Lower leg skin (tissue), 3 donors: ENCODE results near the gene TMEM196.

Experiments used
- POLR2A ChIP-seq, 2 donors: fragments of 450-650 bp; IDR thresholded peaks; one replicate each; pipeline ENCODE4 v1.6.1; 2016 to 2017; ENCODE audit warnings: antibody characterized with exemption in 2 of 2, mild to moderate bottlenecking in 1 of 2, moderate library complexity in 1 of 2
- TF ChIP-seq, protein P1 (sequence below), 3 donors: fragments of 450-650 bp; IDR thresholded peaks; one replicate each; pipeline ENCODE4 v1.5.1; 2016; ENCODE audit warnings: antibody characterized with exemption in 3 of 3, mild to moderate bottlenecking in 3 of 3, moderate library complexity in 2 of 3

DNA sequence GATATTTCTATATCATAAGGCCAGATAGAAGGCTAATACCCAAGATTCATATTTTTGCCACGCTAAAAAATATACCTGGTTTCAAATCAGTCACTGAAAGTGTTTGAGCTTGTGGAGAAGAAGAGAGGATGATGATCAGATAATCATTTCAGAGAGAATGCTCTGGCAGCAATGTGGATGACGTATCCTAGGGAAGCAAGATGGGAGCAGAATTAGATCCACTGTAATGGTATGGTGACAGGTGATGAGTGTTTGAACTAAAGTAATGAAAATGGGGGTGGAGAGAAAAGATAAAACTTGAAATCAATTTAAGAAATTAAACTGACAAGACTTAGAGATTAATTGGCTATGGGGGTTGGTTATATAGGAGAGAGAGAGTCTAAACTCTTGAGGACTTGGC lies 42.7 kb upstream of the TMEM196 start:
- TF ChIP-seq, protein P1, sequence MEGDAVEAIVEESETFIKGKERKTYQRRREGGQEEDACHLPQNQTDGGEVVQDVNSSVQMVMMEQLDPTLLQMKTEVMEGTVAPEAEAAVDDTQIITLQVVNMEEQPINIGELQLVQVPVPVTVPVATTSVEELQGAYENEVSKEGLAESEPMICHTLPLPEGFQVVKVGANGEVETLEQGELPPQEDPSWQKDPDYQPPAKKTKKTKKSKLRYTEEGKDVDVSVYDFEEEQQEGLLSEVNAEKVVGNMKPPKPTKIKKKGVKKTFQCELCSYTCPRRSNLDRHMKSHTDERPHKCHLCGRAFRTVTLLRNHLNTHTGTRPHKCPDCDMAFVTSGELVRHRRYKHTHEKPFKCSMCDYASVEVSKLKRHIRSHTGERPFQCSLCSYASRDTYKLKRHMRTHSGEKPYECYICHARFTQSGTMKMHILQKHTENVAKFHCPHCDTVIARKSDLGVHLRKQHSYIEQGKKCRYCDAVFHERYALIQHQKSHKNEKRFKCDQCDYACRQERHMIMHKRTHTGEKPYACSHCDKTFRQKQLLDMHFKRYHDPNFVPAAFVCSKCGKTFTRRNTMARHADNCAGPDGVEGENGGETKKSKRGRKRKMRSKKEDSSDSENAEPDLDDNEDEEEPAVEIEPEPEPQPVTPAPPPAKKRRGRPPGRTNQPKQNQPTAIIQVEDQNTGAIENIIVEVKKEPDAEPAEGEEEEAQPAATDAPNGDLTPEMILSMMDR (IDR thresholded peaks at IDR 0.05): no peak
- TF ChIP-seq POLR2A (IDR thresholded peaks at IDR 0.05): no peak
